Uterus (tissue), 4 donors: ENCODE data around the gene SLC7A1. TPM values are rescaled to one million over a fixed set of nuclear protein-coding genes. Genes with fewer than 3 reads are reported as not detected.

Experiments
- DNase-seq, 2 donors: peaks; one replicate each; pipeline ENCODE4 v3.0.0-alpha.2; 2019 to 2020
- H3K27ac ChIP-seq, 2 donors: fragments of 200-600 bp; sonication (generic); 1 replicate in 1 of 2; 2 replicates in 1 of 2; pipeline ENCODE4 v1.5.1; 2016 to 2018
- H3K27me3 ChIP-seq, 2 donors: fragments of 200-600 bp; sonication (generic); one replicate each; pipeline ENCODE4 v1.5.1; 2018 to 2019; ENCODE audit warnings: control low read depth in 1 of 2
- H3K36me3 ChIP-seq, 2 donors: fragments of 200-600 bp; sonication (generic); one replicate each; pipeline ENCODE4 v1.5.1; 2019; ENCODE audit warnings: control low read depth in 1 of 2
- H3K4me1 ChIP-seq, 2 donors: fragments of 200-600 bp; sonication (generic); one replicate each; pipeline ENCODE4 v1.5.1; 2018 to 2019; ENCODE audit warnings: control low read depth in 1 of 2
- H3K4me3 ChIP-seq, 2 donors: fragments of 200-600 bp; sonication (generic); 1 replicate in 1 of 2; 2 replicates in 1 of 2; pipeline ENCODE4 v1.5.1; 2018 to 2019; ENCODE audit warnings: mild to moderate bottlenecking in 1 of 2
- H3K9me3 ChIP-seq, 2 donors: fragments of 200-600 bp; sonication (generic); one replicate each; pipeline ENCODE4 v1.5.1; 2019; ENCODE audit warnings: control low read depth in 1 of 2
- CTCF ChIP-seq, 4 experiments: fragments of 200-600 bp in 2 of 4; fragments of 450-650 bp in 2 of 4; sonication (generic) in 2 of 4; IDR thresholded peaks; one replicate each; pipeline ENCODE4 v1.5.1; 2016 to 2019; ENCODE audit warnings: antibody characterized with exemption in 4 of 4, mild to moderate bottlenecking in 2 of 4, moderate library complexity in 1 of 4
- POLR2A ChIP-seq, 2 donors: fragments of 450-650 bp; IDR thresholded peaks; one replicate each; pipeline ENCODE4 v1.6.1; 2016; ENCODE audit warnings: antibody characterized with exemption in 2 of 2, mild to moderate bottlenecking in 1 of 2, moderate library complexity in 1 of 2
- intact Hi-C: fragments of 100-400 bp; cut with DNase I; formaldehyde crosslinking; loops from one replicate; pipeline ENCODE4 v1.15.1; 2023; ENCODE audit warnings: low total_unique reads
- total RNA-seq, 4 donors: library from RNA; depleted of rRNA in 3 of 4; stranded (reverse); fragments of >200 nt in 3 of 4; gene quantifications; one replicate each; pipeline versions ENCODE4 v1.1.0 to v1.2.4, GENCODE V29; 2014 to 2023
- donor health status: DM: yes; HTN: yes; CAD: no.

SLC7A1 gene
- total RNA-seq, 4 donors from 2014 or later = 4.1 to 39.0 (median 10.8) TPM

DNA sequence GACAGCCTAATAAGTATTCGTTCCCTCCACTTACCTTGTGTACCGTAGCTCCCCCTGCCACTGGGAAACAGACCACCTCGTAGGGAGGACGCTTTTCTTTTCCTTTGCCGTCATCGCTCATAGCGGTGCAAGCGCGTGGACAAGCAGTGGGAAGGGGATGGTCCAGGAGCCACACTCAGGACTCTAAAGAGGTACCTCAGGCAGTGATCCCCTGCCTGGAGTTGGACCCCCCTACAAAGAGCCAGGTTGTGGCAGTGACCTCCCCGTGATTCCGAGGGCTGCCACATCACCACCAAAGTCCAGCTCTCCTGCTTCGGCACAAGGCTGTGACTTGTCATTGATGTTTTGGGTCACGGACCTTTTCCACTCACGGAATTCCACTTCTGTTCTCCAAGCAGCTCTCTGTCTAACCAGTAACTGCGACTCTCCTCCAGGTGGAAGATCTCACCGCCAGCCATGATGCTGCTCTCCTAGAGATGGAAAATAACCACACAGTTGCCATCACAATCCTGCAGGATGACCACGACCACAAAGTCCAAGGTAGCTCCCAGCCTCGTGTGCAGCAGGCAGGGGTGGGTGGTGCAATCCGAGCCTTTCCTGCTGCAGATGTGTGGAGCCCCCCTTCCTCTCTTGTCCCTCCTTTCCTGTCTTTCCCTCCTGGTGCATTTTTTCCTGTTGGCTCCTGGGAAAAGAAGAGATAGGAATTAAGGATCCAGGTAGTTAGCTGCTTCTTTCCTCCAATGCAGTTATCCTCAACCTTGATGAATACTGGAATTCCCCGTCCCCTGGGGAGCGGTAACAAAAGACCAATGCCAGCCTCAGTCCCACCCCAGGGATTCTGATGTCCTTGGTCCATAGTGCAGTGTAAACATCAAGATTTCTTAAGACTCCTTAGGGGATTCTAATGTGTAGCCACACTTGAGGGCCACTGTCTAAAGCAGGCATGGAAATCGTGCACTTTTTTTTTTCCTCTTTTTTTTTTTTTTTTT lies 107.7 kb downstream of the SLC7A1 start:
- Histone ChIP-seq H3K4me3 (no peak overlapping the region), H3K36me3 (no peaks in the 10 kb centered on the region), H3K27me3 (no peaks in the 10 kb centered on the region), H3K27ac (no peak overlapping the region), H3K9me3 (no peaks in the 10 kb centered on the region), H3K4me1 (no peaks in the 10 kb centered on the region)
- DNase-seq = peak in 1 of 2 donors; percentile 3
- intact Hi-C loops = no loop called here
- TF ChIP-seq CTCF (IDR thresholded peaks at IDR 0.05) (no peak), POLR2A (IDR thresholded peaks at IDR 0.05) (no peak)

GRCh38 chr13:29486551-29486950 lies 108.9 kb downstream of the SLC7A1 start:
- H3K27ac ChIP-seq = no peak overlapping the region
- no peaks in the 10 kb centered on the region for H3K9me3 ChIP-seq
- no peaks in the 10 kb centered on the region for H3K36me3 ChIP-seq
- no peak overlapping the region for H3K4me3 ChIP-seq
- H3K4me1 ChIP-seq = no peaks in the 10 kb centered on the region
- TF ChIP-seq POLR2A (IDR thresholded peaks at IDR 0.05) = no peak
- TF ChIP-seq CTCF (IDR thresholded peaks at IDR 0.05) = no peak
- intact Hi-C loops = no loop called here
- H3K27me3 ChIP-seq = no peaks in the 10 kb centered on the region
- no peak for DNase-seq

DNA sequence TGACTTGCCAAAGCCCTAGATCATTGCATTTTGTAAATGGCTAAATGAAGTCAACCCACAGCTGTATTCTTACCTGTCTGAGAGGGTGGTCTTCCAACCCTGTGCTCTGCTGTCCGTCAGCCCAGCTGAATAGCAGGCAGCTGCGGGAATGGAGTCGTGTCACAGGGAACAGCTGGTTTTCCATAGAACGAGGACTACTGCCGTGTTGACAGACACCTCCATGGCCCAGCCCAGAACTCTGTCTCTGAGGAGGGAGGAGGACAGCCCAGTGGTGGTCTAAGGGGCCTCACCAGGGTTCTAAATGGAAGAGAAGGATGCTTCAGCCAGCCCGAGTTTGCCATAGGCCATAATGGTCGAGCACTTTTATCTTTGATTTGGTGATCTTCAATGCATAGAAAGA lies 110.7 kb downstream of the SLC7A1 start:
- Histone ChIP-seq H3K9me3 (no peaks in the 10 kb centered on the region), H3K4me3 (no peak overlapping the region), H3K27ac (no peak overlapping the region), H3K36me3 (no peaks in the 10 kb centered on the region), H3K27me3 (no peaks in the 10 kb centered on the region), H3K4me1 (no peaks in the 10 kb centered on the region)
- no peak for DNase-seq
- intact Hi-C loops = no loop called here
- TF ChIP-seq CTCF (IDR thresholded peaks at IDR 0.05) = no peak
- TF ChIP-seq POLR2A (IDR thresholded peaks at IDR 0.05) = no peak

DNA sequence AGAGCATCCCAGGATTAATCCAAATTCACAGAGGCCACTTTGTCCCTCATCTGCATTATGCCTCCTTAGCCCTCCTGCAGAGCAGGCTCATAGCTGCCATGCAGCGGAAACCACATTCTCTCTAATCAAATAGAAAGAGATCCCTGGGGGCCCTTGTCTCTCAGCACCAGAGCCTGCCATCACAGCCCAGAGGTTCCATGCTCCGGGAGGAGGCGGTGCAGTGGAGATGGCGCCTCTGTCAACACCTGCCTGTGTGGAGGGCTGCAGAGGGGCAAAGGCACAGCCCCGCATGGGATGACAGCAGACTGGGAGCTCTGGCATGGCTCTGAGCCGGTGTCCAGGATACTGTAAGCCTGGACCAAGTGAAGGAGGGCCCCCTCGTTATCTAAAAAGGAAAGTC lies 111.3 kb downstream of the SLC7A1 start:
- intact Hi-C loops = no loop called here

More for the DNA sequence above, 111.3 kb downstream of the SLC7A1 start:
- H3K4me3 ChIP-seq = no peak overlapping the region
- no peaks in the 10 kb centered on the region for H3K9me3 ChIP-seq
- no peak for TF ChIP-seq POLR2A (IDR thresholded peaks at IDR 0.05)
- TF ChIP-seq CTCF (IDR thresholded peaks at IDR 0.05) = no peak
- H3K27ac ChIP-seq = no peak overlapping the region
- no peaks in the 10 kb centered on the region for H3K4me1 ChIP-seq
- no peaks in the 10 kb centered on the region for H3K36me3 ChIP-seq
- H3K27me3 ChIP-seq = no peaks in the 10 kb centered on the region
- no peak for DNase-seq
